NB4 (cell line): Measurements from ENCODE around the gene MYH10.

Experiments used
- DNase-seq: peaks from one replicate; pipeline ENCODE4 v3.0.0; 2010; ENCODE audit warnings: low read depth
- H3K4me3 ChIP-seq: one replicate; pipeline ENCODE4 v1.5.1; 2011; ENCODE audit warnings: mild to moderate bottlenecking, low read depth, low read length, moderate library complexity
- CTCF ChIP-seq: IDR thresholded peaks from one replicate; pipeline ENCODE4 v1.5.1; 2012; ENCODE audit warnings: low read depth, low read length
- MAX ChIP-seq: IDR thresholded peaks from 2 replicates; pipeline ENCODE4 v1.6.1; 2011; ENCODE audit warnings: low read depth, low read length
- MYC ChIP-seq: IDR thresholded peaks from 2 replicates; pipeline ENCODE4 v1.6.1; 2011; ENCODE audit warnings: low read depth, low read length
- POLR2A ChIP-seq: IDR thresholded peaks from 2 replicates; pipeline ENCODE4 v1.6.1; 2011; ENCODE audit warnings: mild to moderate bottlenecking; ENCODE audit not compliant: insufficient read length; ENCODE audit errors: extremely low read depth

MYH10 gene

GRCh38 chr17:8576559-8577294 lies 53.8 kb downstream of the MYH10 start:
- H3K4me3 ChIP-seq, result no peak overlapping the region
- no peak for TF ChIP-seq POLR2A
- DNase-seq, result no peak

GRCh38 chr17:8574687-8575086 lies 55.8 kb downstream of the MYH10 start:
- peak; percentile 1 for DNase-seq
- no peak for TF ChIP-seq MAX
- TF ChIP-seq POLR2A, result no peak
- TF ChIP-seq MYC, result no peak
- TF ChIP-seq CTCF, result no peak
- H3K4me3 ChIP-seq, result no peak overlapping the region

GRCh38 chr17:8572764-8573163 lies 57.8 kb downstream of the MYH10 start:
- no peak overlapping the region for H3K4me3 ChIP-seq
- TF ChIP-seq MYC, result no peak
- TF ChIP-seq MAX, result no peak
- TF ChIP-seq POLR2A, result no peak
- no peak for TF ChIP-seq CTCF
- DNase-seq, result peak; percentile 6

GRCh38 chr17:8563981-8564602 lies 66.4 kb downstream of the MYH10 start:
- TF ChIP-seq MAX (no peak), POLR2A (no peak), CTCF (no peak), MYC (no peak)
- H3K4me3 ChIP-seq, result no peak overlapping the region
- DNase-seq, result no peak

GRCh38 chr17:8563024-8563776 lies 67.3 kb downstream of the MYH10 start:
- H3K4me3 ChIP-seq, result no peak overlapping the region
- TF ChIP-seq MYC, result no peak
- TF ChIP-seq MAX, result no peak
- TF ChIP-seq CTCF, result no peak
- TF ChIP-seq POLR2A, result no peak
- DNase-seq, result no peak

- no peak overlapping the region for H3K4me3 ChIP-seq
- TF ChIP-seq MYC (no peak), POLR2A (no peak), CTCF (no peak), MAX (no peak)
- DNase-seq, result no peak
Observed at GRCh38 chr17:8558144-8558543, 72.4 kb downstream of the MYH10 start.
